ENCODE data around the gene GPC5.
"Not testable (repeated sequence)": the region's sequence is repeated elsewhere in the genome, so short reads cannot be mapped to it uniquely, and the experiment has no call there.

The GPC5 gene

DNA sequence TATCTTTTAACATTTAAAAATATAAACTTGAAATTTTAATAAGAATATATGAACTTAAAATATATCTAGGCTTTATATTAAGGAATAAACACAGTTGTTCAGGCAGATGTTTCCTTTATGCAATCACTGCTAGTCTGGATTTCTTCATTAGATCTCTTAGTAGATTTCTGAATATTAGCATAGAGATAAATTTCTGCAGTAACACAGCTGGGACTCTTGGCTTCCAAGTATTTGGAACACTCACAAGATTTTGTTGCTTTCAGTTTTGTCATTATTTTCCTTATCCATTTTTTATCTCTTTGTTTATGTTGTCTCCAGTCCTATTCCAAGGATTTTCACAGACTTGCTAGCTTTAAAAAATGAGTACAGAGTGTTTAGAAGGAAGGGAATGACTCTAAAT lies 857.1 kb downstream of the GPC5 start:
- DNase-seq, result no peak

DNA sequence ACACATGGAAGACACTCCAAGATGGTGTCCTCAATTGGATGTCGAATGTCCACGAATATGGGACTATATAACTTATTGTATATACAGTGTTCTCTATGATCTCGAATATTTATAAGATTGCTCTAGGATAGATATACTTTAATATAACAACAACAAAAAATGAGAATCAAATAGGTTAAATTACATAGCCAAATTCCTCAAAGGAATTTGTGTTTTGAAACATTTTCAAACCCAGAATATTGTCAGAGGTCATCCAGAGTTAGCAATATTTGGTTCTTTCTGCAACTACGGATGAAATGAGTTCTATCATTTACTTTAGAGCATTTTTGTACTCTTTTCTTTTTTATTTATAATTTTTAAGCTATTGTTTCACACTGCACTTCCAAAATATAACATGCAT lies 857.8 kb downstream of the GPC5 start:
- DNase-seq, result no peak

DNA sequence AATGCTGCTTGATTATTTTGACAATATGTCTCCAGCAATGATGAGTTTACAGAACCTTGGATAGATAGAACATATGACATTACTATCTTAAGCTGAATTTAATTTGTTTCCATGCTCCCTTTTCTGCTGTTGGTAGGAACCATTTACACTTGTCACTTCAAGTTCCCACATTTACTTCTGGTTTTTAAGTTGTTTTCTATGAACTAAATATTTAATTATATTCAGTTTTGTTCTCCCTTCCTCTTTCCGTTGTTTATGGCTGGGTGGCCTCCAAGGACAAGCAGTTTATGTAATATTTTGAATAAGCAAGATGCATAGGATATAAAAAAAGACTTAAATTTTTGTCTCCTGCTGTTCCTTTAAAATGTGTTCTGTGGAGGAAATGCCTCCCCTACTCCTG lies 860.6 kb downstream of the GPC5 start:
- no peak for DNase-seq

- no peak for DNase-seq
Observed at GRCh38 chr13:92259523-92259922, 861.1 kb downstream of the GPC5 start.

- DNase-seq, result no peak
Observed at GRCh38 chr13:92260363-92260762, 861.9 kb downstream of the GPC5 start.

- no peak for DNase-seq
Observed at GRCh38 chr13:92262100-92262788, 863.8 kb downstream of the GPC5 start.

GRCh38 chr13:92265408-92265807 lies 867.0 kb downstream of the GPC5 start:
- DNase-seq, result no peak

DNA sequence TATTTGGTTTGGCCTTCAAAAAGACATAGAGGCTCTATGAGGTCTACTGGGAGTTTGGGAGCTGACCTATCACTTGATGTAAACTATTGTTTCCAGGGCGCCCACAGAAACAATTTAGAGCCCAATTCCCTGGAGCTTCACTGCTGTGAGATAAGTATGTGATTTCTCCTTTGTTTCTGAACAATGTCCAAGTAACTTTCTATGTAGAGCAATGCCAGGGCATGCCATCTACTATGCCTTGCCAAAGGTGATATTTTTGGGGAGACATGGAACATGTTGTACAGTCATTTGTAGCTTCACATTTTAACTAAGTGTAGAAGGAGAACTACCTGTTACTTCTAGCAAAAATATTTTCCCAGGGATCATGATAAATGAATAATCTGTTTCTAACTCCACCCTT lies 872.6 kb downstream of the GPC5 start:
- no peak for DNase-seq

GRCh38 chr13:92272177-92272576 lies 873.8 kb downstream of the GPC5 start:
- DNase-seq, result no peak

DNA sequence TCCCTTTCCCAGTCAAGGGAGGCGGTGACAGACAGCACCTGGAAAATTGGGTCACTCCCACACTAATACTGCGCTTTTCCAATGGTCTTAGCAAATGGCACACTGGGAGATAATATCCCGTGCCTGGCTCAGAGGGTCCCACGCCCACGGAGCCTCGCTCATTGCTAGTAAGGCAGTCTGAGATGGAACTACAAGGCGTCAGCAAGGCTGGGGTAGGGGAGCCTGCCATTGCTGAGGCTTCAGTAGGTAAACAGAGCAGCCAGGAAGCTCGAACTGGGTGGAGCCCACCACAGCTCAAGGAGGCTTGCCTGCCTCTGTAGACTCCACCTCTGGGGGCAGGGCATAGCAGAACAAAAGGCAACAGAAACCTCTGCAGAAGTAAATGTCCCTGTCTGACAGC lies 882.6 kb downstream of the GPC5 start:
- DNase-seq, result not testable (repeated sequence)

DNA sequence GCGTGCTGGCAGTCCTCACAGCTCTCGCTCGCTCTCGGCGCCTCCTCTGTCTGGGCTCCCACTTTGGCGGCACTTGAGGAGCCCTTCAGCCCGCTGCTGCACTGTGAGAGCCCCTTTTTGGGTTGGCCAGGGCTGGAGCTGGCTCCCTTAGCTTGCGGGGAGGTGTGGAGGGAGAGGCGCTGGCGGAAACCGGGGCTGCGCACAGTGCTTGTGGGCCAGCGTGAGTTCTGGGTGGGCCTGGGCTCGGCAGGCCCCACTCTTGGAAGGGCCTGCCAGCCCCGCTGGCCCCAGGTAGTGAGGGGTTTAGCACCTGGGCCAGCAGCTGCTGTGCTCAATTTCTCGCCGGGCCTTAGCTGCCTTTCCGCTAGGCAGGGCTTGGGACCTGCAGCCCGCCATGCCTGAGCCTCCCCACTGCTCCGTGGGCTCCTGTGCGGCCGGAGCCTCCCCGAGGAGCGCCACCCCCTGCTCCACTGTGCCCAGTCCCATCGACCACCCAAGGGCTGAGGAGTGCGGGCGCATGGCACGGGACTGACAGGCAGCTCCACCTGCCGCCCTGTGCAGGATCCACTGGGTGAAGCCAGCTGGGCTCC lies 892.4 kb downstream of the GPC5 start:
- DNase-seq, result not testable (repeated sequence)

DNA sequence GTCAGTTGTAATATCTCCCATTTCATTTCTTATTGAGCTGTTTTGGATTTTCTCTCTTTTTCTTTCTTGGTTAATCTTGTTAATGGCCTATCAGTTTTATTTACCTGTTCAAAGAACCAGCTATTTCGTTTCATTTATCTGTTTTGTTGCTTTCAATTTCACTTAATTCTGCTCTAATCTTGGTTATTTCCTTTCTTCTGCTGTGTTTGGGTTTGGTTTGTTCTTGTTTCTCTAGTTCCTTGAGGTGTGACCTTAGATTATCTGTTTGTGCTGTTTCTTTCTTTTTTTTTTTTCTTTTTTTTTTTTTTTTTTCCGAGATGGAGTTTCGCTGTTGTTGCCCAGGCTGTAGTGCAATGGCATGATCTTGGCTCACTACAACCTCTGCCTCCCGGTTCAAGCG lies 896.1 kb downstream of the GPC5 start:
- DNase-seq, result not testable (repeated sequence)

- DNase-seq, result not testable (repeated sequence)
Observed at GRCh38 chr13:92296154-92296671, 897.8 kb downstream of the GPC5 start.

GRCh38 chr13:92297971-92298942 lies 899.8 kb downstream of the GPC5 start:
- DNase-seq, result no peak

GRCh38 chr13:92300651-92301050 lies 902.2 kb downstream of the GPC5 start:
- DNase-seq, result no peak

DNA sequence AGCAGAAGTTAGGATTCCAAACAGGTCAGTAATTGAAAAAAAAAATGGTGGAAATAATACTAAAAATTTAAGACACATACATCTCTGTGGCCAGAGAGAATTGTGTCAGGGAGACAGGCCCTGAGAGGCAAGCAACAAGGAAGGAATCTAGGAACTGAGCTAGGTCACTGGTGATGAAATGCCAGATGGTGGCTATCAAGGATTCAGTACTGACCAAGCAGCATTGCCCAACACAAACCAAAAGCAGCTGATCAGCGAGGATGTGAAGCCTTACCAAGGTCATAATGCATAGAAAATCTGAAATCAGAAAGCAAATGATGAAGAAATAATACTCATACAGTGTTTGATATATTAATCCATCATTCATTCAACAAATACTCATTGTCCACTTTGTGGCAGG lies 905.0 kb downstream of the GPC5 start:
- DNase-seq, result no peak

DNA sequence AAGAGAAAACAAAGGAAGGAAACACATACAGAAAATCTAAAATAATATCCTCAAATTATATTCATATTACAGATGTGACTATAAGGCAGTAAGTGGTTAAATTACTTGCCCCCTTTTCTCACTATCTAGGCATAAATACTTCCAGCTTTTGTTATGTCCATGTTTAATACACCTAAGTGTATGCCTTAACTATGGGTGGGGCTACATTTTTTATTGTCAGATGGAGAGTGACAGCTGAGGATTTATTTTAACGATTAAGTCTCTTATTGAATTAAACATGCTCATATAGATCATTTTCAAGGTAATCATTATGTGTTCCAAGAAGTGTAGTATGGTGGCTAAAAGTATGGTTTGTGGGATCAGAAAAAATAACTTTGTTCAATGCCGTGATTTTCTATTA lies 909.3 kb downstream of the GPC5 start:
- no peak for DNase-seq

DNA sequence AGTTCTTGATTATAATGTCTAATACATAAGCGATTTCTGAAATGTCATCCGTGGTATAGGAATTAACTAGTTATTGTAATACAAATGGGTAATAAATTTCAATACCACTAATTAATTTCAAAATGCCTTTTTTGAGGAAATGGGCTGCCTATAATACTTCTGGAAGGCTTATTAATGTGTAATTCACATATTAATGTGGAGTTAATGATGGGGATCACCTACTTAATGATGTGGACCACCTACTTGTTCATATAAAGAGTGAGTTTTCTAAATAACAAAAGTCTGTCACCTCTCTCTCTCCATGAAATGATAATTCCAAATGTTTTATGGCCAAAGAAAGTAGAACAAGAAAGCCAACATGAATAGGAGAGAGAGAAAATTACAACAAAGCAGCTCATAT lies 914.4 kb downstream of the GPC5 start:
- DNase-seq, result no peak

DNA sequence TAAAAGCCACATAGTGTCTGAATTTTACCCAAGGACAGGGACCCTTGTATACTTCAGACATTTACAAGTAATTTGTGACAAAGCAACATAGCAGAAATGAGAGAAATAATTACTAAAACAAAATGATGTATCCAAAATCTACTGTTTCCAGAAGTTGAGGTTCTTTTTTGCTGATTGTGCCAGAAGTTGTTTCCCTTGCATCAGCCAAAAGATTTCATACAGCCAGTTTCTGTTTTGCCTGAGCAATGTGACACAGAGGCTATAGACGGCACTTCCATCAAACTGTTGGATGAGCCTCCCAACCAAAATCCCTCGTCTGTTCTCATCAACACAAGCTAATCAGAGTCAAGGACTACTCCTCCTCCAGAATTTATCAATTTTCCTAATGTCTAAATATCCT lies 915.0 kb downstream of the GPC5 start:
- DNase-seq, result no peak

DNA sequence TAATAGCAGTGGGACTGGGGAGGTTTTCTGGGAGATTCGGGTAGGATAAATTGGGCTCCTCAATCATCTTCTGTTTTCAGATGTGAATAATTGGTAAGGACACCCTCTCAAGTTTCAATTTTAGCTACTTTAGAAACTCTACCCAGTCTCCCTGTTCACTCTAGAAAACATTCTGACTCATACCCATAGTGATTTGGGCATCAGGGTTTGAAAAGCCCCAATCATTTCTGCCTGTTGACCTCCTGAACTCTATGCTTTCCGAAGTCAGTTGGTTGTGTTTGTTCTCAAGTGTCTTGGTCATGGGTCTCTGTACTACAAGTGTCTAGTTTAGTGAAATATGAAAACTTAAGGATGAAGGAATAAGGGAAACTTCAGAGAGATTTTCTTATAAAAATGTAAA lies 916.8 kb downstream of the GPC5 start:
- no peak for DNase-seq

GRCh38 chr13:92316030-92316429 lies 917.6 kb downstream of the GPC5 start:
- no peak for DNase-seq

DNA sequence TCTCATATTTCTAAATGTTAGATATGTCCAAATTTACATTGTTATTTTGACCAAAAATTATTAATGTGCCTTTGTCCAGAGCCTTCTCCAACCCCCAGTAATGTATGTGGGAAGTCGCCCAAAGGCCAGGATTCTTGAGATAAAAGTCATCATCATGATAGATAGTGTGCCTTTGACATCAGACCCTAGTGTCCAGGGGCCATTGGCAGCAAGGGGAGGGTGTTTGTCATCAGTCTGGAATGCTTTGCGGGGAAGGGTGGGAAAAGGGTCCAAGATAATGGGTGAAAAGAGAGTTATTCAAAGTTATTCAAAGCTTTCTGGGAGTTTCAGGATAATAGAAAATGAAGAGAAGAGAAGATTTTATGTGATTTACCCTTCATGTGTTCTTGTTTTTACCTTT lies 918.6 kb downstream of the GPC5 start:
- no peak for DNase-seq

Measured in nucleus accumbens (tissue), 56 donors.